ENCODE results near the gene RHOH.

Gene RHOH

GRCh38 chr4:40205259-40206198, 8.7 kb downstream of the RHOH start:
- DNase-seq (ENCODE audit: low spot score) = no peak

GRCh38 chr4:40206426-40206825, 9.6 kb downstream of the RHOH start:
- no peak for DNase-seq (ENCODE audit: low spot score)

GRCh38 chr4:40209401-40209800, 12.6 kb downstream of the RHOH start:
- DNase-seq (ENCODE audit: low spot score) = no peak

GRCh38 chr4:40210776-40211175, 13.9 kb downstream of the RHOH start:
- DNase-seq (ENCODE audit: low spot score) = no peak

GRCh38 chr4:40211224-40212185, 14.7 kb downstream of the RHOH start:
- DNase-seq (ENCODE audit: low spot score) = no peak

GRCh38 chr4:40212674-40213527, 16.1 kb downstream of the RHOH start:
- DNase-seq (ENCODE audit: low spot score) = no peak

- no peak for DNase-seq (ENCODE audit: low spot score)
Measured at GRCh38 chr4:40214038-40214437, 17.2 kb downstream of the RHOH start.

- no peak for DNase-seq (ENCODE audit: low spot score)
Measured at GRCh38 chr4:40214661-40215418, 18.0 kb downstream of the RHOH start.

GRCh38 chr4:40216622-40217366, 20.0 kb downstream of the RHOH start:
- no peak for DNase-seq (ENCODE audit: low spot score)

GRCh38 chr4:40221744-40222143, 24.9 kb downstream of the RHOH start:
- no peak for DNase-seq (ENCODE audit: low spot score)

- DNase-seq (ENCODE audit: low spot score) = no peak
Measured at GRCh38 chr4:40223343-40223742, 26.5 kb downstream of the RHOH start.

GRCh38 chr4:40224432-40224831, 27.6 kb downstream of the RHOH start:
- no peak for DNase-seq (ENCODE audit: low spot score)

- no peak for DNase-seq (ENCODE audit: low spot score)
Measured at GRCh38 chr4:40225497-40225896, 28.7 kb downstream of the RHOH start.

GRCh38 chr4:40227284-40227683, 30.5 kb downstream of the RHOH start:
- DNase-seq (ENCODE audit: low spot score) = no peak

- DNase-seq (ENCODE audit: low spot score) = peak; percentile 43
Measured at GRCh38 chr4:40228497-40229365, 31.9 kb downstream of the RHOH start.

- no peak for DNase-seq (ENCODE audit: low spot score)
Measured at GRCh38 chr4:40231316-40231863, 34.6 kb downstream of the RHOH start.

GRCh38 chr4:40232610-40233009, 35.8 kb downstream of the RHOH start:
- DNase-seq (ENCODE audit: low spot score) = no peak

GRCh38 chr4:40233227-40233626, 36.4 kb downstream of the RHOH start:
- DNase-seq (ENCODE audit: low spot score) = no peak

- DNase-seq (ENCODE audit: low spot score) = no peak
Measured at GRCh38 chr4:40234519-40235039, 37.7 kb downstream of the RHOH start.
